Fibroblast of skin of right biceps (primary cell): ENCODE data around the gene MCCD1.

ENCODE experiments used
- DNase-seq: peaks from one replicate; pipeline ENCODE4 v3.0.0-alpha.2; 2013

MCCD1 gene

DNA sequence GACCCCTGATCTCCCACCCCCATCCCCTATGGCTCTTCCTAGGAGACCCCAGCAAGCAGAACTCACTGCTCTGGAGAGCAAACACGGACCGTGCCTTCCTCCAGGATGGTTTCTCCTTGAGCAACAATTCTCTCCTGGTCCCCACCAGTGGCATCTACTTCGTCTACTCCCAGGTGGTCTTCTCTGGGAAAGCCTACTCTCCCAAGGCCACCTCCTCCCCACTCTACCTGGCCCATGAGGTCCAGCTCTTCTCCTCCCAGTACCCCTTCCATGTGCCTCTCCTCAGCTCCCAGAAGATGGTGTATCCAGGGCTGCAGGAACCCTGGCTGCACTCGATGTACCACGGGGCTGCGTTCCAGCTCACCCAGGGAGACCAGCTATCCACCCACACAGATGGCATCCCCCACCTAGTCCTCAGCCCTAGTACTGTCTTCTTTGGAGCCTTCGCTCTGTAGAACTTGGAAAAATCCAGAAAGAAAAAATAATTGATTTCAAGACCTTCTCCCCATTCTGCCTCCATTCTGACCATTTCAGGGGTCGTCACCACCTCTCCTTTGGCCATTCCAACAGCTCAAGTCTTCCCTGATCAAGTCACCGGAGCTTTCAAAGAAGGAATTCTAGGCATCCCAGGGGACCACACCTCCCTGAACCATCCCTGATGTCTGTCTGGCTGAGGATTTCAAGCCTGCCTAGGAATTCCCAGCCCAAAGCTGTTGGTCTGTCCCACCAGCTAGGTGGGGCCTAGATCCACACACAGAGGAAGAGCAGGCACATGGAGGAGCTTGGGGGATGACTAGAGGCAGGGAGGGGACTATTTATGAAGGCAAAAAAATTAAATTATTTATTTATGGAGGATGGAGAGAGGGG, 44.7 kb downstream of the MCCD1 start:
- no peak for DNase-seq

DNA sequence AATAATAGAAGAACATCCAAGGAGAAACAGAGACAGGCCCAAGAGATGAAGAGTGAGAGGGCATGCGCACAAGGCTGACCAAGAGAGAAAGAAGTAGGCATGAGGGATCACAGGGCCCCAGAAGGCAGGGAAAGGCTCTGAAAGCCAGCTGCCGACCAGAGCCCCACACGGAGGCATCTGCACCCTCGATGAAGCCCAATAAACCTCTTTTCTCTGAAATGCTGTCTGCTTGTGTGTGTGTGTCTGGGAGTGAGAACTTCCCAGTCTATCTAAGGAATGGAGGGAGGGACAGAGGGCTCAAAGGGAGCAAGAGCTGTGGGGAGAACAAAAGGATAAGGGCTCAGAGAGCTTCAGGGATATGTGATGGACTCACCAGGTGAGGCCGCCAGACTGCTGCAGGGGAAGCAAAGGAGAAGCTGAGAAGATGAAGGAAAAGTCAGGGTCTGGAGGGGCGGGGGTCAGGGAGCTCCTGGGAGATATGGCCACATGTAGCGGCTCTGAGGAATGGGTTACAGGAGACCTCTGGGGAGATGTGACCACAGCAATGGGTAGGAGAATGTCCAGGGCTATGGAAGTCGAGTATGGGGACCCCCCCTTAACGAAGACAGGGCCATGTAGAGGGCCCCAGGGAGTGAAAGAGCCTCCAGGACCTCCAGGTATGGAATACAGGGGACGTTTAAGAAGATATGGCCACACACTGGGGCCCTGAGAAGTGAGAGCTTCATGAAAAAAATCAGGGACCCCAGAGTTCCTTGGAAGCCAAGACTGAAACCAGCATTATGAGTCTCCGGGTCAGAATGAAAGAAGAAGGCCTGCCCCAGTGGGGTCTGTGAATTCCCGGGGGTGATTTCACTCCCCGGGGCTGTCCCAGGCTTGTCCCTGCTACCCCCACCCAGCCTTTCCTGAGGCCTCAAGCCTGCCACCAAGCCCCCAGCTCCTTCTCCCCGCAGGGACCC, 45.6 kb downstream of the MCCD1 start:
- DNase-seq = no peak

DNA sequence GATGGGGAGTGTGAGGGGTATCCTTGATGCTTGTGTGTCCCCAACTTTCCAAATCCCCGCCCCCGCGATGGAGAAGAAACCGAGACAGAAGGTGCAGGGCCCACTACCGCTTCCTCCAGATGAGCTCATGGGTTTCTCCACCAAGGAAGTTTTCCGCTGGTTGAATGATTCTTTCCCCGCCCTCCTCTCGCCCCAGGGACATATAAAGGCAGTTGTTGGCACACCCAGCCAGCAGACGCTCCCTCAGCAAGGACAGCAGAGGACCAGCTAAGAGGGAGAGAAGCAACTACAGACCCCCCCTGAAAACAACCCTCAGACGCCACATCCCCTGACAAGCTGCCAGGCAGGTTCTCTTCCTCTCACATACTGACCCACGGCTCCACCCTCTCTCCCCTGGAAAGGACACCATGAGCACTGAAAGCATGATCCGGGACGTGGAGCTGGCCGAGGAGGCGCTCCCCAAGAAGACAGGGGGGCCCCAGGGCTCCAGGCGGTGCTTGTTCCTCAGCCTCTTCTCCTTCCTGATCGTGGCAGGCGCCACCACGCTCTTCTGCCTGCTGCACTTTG, 46.7 kb downstream of the MCCD1 start, which contains the start of gene TNF:
TSS of gene TNF (plus strand) at position 231 of the 567 bp plus-strand sequence. CDS start at position 408, 177 bp downstream.
- DNase-seq = no peak

- no peak for DNase-seq
Measured at GRCh38 chr6:31575952-31576685, 47.4 kb downstream of the MCCD1 start.

- DNase-seq = no peak
Measured at GRCh38 chr6:31576897-31577578, 48.3 kb downstream of the MCCD1 start.

DNA sequence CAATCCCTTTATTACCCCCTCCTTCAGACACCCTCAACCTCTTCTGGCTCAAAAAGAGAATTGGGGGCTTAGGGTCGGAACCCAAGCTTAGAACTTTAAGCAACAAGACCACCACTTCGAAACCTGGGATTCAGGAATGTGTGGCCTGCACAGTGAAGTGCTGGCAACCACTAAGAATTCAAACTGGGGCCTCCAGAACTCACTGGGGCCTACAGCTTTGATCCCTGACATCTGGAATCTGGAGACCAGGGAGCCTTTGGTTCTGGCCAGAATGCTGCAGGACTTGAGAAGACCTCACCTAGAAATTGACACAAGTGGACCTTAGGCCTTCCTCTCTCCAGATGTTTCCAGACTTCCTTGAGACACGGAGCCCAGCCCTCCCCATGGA, 48.8 kb downstream of the MCCD1 start:
- no peak for DNase-seq

GRCh38 chr6:31578184-31579118, 49.7 kb downstream of the MCCD1 start:
- no peak for DNase-seq

GRCh38 chr6:31579119-31579505, 50.4 kb downstream of the MCCD1 start:
- no peak for DNase-seq
